ENCODE measurements around the gene ASB7.
"Not testable (repeated sequence)": the region's sequence is repeated elsewhere in the genome, so short reads cannot be mapped to it uniquely, and the experiment has no call there.

Gene ASB7

GRCh38 chr15:100573526-100573925 is 28.9 kb upstream of the ASB7 start:
- no peak overlapping the region for H3K4me3 ChIP-seq (replicated peaks in 1 of 2; ENCODE audit: low read depth in 2 of 2, low read length in 2 of 2)
- TF ChIP-seq CTCF (IDR thresholded peaks at IDR 0.05; ENCODE audit: low read depth, low read length): no peak
- DNase-seq (ENCODE audit: low read depth in 2 of 2): no peak

GRCh38 chr15:100580414-100580813 is 22.0 kb upstream of the ASB7 start:
- no peak for DNase-seq (ENCODE audit: low read depth in 2 of 2)
- H3K4me3 ChIP-seq (replicated peaks in 1 of 2; ENCODE audit: low read depth in 2 of 2, low read length in 2 of 2): no peak overlapping the region
- no peak for TF ChIP-seq CTCF (IDR thresholded peaks at IDR 0.05; ENCODE audit: low read depth, low read length)

GRCh38 chr15:100588638-100589242 is 13.6 kb upstream of the ASB7 start:
- no peak overlapping the region for H3K4me3 ChIP-seq (replicated peaks in 1 of 2; ENCODE audit: low read depth in 2 of 2, low read length in 2 of 2)
- peak in 1 of 2 donors; percentile 36 for DNase-seq (ENCODE audit: low read depth in 2 of 2)
- TF ChIP-seq CTCF (IDR thresholded peaks at IDR 0.05; ENCODE audit: low read depth, low read length): no peak

- H3K4me3 ChIP-seq (replicated peaks in 1 of 2; ENCODE audit: low read depth in 2 of 2, low read length in 2 of 2); DNase-seq (ENCODE audit: low read depth in 2 of 2): not testable (repeated sequence)
Observed at GRCh38 chr15:100591163-100591562, 11.2 kb upstream of the ASB7 start.

- DNase-seq (ENCODE audit: low read depth in 2 of 2): no peak
- no peak overlapping the region for H3K4me3 ChIP-seq (replicated peaks in 1 of 2; ENCODE audit: low read depth in 2 of 2, low read length in 2 of 2)
- TF ChIP-seq CTCF (IDR thresholded peaks at IDR 0.05; ENCODE audit: low read depth, low read length): no peak
Observed at GRCh38 chr15:100591835-100592234, 10.6 kb upstream of the ASB7 start.

- TF ChIP-seq CTCF (IDR thresholded peaks at IDR 0.05; ENCODE audit: low read depth, low read length): no peak
- peak in 1 of 2 donors; percentile 31 for DNase-seq (ENCODE audit: low read depth in 2 of 2)
- H3K4me3 ChIP-seq (replicated peaks in 1 of 2; ENCODE audit: low read depth in 2 of 2, low read length in 2 of 2): no peak overlapping the region
Observed at GRCh38 chr15:100592898-100593297, 9.5 kb upstream of the ASB7 start.

GRCh38 chr15:100593431-100593830 is 9.0 kb upstream of the ASB7 start:
- no peak for TF ChIP-seq CTCF (IDR thresholded peaks at IDR 0.05; ENCODE audit: low read depth, low read length)
- DNase-seq (ENCODE audit: low read depth in 2 of 2): no peak

More at GRCh38 chr15:100593431-100593830, 9.0 kb upstream of the ASB7 start:
- H3K4me3 ChIP-seq (replicated peaks in 1 of 2; ENCODE audit: low read depth in 2 of 2, low read length in 2 of 2): no peak overlapping the region

All from cardiac fibroblast (primary cell).